ENCODE measurements around the gene NARS2.
"Not testable (repeated sequence)": the region's sequence is repeated elsewhere in the genome, so short reads cannot be mapped to it uniquely, and the experiment has no call there.

Gene NARS2

DNA sequence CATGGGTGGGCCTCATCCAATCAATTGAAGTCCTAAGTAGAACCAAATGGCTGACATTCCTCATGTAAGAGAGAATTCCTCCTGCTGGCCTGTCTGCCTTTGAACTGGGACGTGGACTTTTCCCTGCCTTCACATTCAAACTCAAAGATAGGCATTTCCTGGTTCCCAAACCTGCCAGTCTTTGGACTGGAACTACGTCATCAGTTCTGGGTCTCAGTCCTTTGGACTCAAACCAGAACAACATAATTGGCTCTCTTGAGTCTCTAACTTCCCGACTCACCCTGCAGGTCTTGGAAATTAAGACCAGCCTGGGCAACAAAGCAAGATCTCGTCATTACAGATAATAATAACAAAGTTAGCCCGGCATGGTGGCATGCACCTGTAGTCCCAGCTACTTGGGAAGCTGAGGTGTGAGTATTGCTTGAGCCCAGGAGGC, 38.7 kb upstream of the NARS2 start:
- Histone ChIP-seq H3K4ac (ENCODE audit: low read depth, low read length) (no peak overlapping the region), H2BK12ac (ENCODE audit: low read length) (no peak overlapping the region), H2AK5ac (ENCODE audit: low read length) (no peak overlapping the region), H3K14ac (ENCODE audit: low read length) (no peak overlapping the region), H4K8ac (ENCODE audit: low read depth, low read length) (no peak overlapping the region), H3K79me1 (ENCODE audit: low read length) (no peaks in the 10 kb centered on the region), H4K12ac (ENCODE audit: low read depth, low read length) (no peak overlapping the region), H3K9ac (ENCODE audit: low read length) (no peak overlapping the region), H2AFZ (ENCODE audit: insufficient read depth, low read length, poor library complexity) (no peak overlapping the region), H3K4me1 (ENCODE audit: control insufficient read depth in 1 of 2, insufficient read depth in 2 of 2, low read length in 2 of 2) (no peaks in the 10 kb centered on the region), H2BK120ac (ENCODE audit: insufficient read depth, low read length, poor library complexity) (no peak overlapping the region), H4K91ac (ENCODE audit: low read depth, low read length) (no peak overlapping the region), H3K18ac (ENCODE audit: low read length) (no peak overlapping the region), H3K9me3 (ENCODE audit: insufficient read depth, low read depth, low read length) (peaks cover 2% of the 10 kb centered on the region), H3K23ac (ENCODE audit: low read length) (no peak overlapping the region), H3K36me3 (ENCODE audit: control insufficient read depth in 1 of 2, insufficient read depth in 2 of 2, low read length in 2 of 2) (no peaks in the 10 kb centered on the region), H3K4me2 (ENCODE audit: low read length) (no peak overlapping the region), H3K27me3 (ENCODE audit: insufficient read depth, low read length) (no peaks in the 10 kb centered on the region), H2BK5ac (ENCODE audit: low read depth, low read length, poor library complexity) (no peak overlapping the region), H3K79me2 (ENCODE audit: control insufficient read depth, insufficient read depth, low read length, poor library complexity) (no peaks in the 10 kb centered on the region), H3K27ac (ENCODE audit: low read depth, low read length) (no peak overlapping the region), H3K4me3 (ENCODE audit: low read depth, low read length) (no peak overlapping the region)
- peak in 1 of 2 donors; percentile 31 for DNase-seq
- WGBS (ENCODE audit: extremely low coverage, insufficient coverage, insufficient read length), result no CpG with 5 or more reads among the region's 5 CpGs

DNA sequence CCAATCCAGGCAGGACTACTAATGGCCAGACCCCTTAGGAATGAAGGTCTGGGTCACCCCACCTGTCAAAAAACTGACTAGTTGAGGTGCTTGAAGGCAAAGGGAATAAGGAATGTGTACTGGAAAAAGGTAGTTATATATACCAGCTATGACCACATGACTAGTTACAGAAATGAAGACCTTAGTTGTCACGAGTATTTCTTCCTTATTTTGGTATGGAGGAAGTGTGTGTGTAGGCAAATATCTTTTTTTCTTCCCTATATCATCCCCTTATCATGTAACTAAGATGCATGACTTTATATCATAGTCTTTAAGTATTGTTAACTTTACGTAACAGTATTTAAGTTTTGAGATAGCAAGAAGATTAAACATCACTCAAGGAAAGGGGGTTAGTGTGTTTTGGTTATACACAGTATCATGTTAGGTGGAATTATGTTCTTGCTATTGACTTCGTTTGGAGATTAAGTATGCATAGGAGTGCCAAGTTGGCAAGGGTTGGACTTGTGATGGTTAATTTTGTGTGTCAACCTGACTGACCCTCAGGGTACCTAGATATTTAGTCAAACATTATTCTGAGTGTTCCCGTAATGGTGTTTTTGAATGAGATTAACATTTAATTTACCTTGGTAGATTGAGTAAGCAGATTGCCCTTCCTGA, 38.2 kb upstream of the NARS2 start:
- Histone ChIP-seq H3K27me3 (ENCODE audit: insufficient read depth, low read length) (no peaks in the 10 kb centered on the region), H3K23ac (ENCODE audit: low read length) (no peak overlapping the region), H3K27ac (ENCODE audit: low read depth, low read length) (no peak overlapping the region), H3K14ac (ENCODE audit: low read length) (no peak overlapping the region), H3K79me1 (ENCODE audit: low read length) (no peaks in the 10 kb centered on the region), H3K4ac (ENCODE audit: low read depth, low read length) (no peak overlapping the region), H2BK120ac (ENCODE audit: insufficient read depth, low read length, poor library complexity) (no peak overlapping the region), H3K18ac (ENCODE audit: low read length) (no peak overlapping the region), H3K4me3 (ENCODE audit: low read depth, low read length) (no peak overlapping the region), H3K4me2 (ENCODE audit: low read length) (no peak overlapping the region), H3K9ac (ENCODE audit: low read length) (no peak overlapping the region), H4K8ac (ENCODE audit: low read depth, low read length) (no peak overlapping the region), H3K9me3 (ENCODE audit: insufficient read depth, low read depth, low read length) (peaks cover 2% of the 10 kb centered on the region), H4K12ac (ENCODE audit: low read depth, low read length) (no peak overlapping the region), H3K79me2 (ENCODE audit: control insufficient read depth, insufficient read depth, low read length, poor library complexity) (no peaks in the 10 kb centered on the region), H2AFZ (ENCODE audit: insufficient read depth, low read length, poor library complexity) (no peak overlapping the region), H2BK12ac (ENCODE audit: low read length) (no peak overlapping the region), H3K4me1 (ENCODE audit: control insufficient read depth in 1 of 2, insufficient read depth in 2 of 2, low read length in 2 of 2) (no peaks in the 10 kb centered on the region), H3K36me3 (ENCODE audit: control insufficient read depth in 1 of 2, insufficient read depth in 2 of 2, low read length in 2 of 2) (no peaks in the 10 kb centered on the region), H2BK5ac (ENCODE audit: low read depth, low read length, poor library complexity) (no peak overlapping the region), H2AK5ac (ENCODE audit: low read length) (no peak overlapping the region), H4K91ac (ENCODE audit: low read depth, low read length) (no peak overlapping the region)
- WGBS (ENCODE audit: extremely low coverage, insufficient coverage, insufficient read length), result no CpG with 5 or more reads among the region's 4 CpGs
- no peak for DNase-seq

DNA sequence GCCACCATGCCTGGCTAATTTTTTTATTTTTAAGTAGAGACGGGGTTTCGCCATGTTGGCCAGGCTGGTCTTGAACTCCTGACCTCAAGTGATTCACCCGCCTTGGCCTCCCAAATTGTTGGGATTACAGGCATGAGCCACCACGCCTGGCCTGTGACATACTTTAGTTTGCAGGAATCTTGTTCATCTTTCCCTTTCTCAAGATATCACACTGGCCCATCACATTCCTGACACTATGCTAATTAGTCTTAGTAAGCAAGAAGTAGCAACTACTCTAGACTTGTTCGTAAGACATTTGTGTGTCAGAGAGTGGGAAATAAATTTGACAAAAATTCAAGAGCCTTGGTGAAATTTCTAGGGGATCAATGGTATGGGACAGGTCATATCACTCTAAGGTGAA, 34.7 kb upstream of the NARS2 start:
- not testable (repeated sequence) for H2BK12ac ChIP-seq (ENCODE audit: low read length); H3K27me3 ChIP-seq (ENCODE audit: insufficient read depth, low read length); H3K4me1 ChIP-seq (ENCODE audit: control insufficient read depth in 1 of 2, insufficient read depth in 2 of 2, low read length in 2 of 2); H3K27ac ChIP-seq (ENCODE audit: low read depth, low read length); H2BK120ac ChIP-seq (ENCODE audit: insufficient read depth, low read length, poor library complexity); H3K18ac ChIP-seq (ENCODE audit: low read length); H2AK5ac ChIP-seq (ENCODE audit: low read length); H3K4me2 ChIP-seq (ENCODE audit: low read length); H3K79me2 ChIP-seq (ENCODE audit: control insufficient read depth, insufficient read depth, low read length, poor library complexity); H4K12ac ChIP-seq (ENCODE audit: low read depth, low read length); H4K91ac ChIP-seq (ENCODE audit: low read depth, low read length); H4K8ac ChIP-seq (ENCODE audit: low read depth, low read length); H3K79me1 ChIP-seq (ENCODE audit: low read length); H3K23ac ChIP-seq (ENCODE audit: low read length); H3K14ac ChIP-seq (ENCODE audit: low read length); H3K9me3 ChIP-seq (ENCODE audit: insufficient read depth, low read depth, low read length); H2AFZ ChIP-seq (ENCODE audit: insufficient read depth, low read length, poor library complexity); H3K4ac ChIP-seq (ENCODE audit: low read depth, low read length); H3K36me3 ChIP-seq (ENCODE audit: control insufficient read depth in 1 of 2, insufficient read depth in 2 of 2, low read length in 2 of 2); H2BK5ac ChIP-seq (ENCODE audit: low read depth, low read length, poor library complexity); H3K4me3 ChIP-seq (ENCODE audit: low read depth, low read length); H3K9ac ChIP-seq (ENCODE audit: low read length)
- no CpG with 5 or more reads among the region's 5 CpGs for WGBS (ENCODE audit: extremely low coverage, insufficient coverage, insufficient read length)
- DNase-seq, result peak; percentile 72 to 88

DNA sequence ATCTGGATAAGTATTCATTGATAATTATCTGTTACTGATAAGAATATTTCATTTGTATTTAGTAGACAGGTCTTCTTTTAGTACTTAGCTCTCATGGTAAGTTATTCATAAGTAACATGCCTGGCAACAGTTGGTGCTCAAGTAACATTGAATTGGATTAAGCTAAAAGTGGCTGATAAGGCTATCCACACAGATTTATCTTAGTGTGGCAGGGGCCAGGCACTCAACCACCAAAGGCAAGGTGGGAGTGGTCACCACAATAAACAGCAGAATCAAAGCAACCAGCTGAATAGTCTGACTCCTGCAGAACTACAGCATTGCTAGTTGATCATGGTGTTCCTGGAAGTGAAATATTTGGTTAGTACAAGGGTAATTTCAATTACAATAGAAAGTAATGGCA, 33.0 kb upstream of the NARS2 start:
- H3K4me3 ChIP-seq (ENCODE audit: low read depth, low read length), result no peak overlapping the region
- no peak overlapping the region for H2BK12ac ChIP-seq (ENCODE audit: low read length)
- H4K8ac ChIP-seq (ENCODE audit: low read depth, low read length), result no peak overlapping the region
- no peaks in the 10 kb centered on the region for H3K27me3 ChIP-seq (ENCODE audit: insufficient read depth, low read length)
- H3K27ac ChIP-seq (ENCODE audit: low read depth, low read length), result no peak overlapping the region
- no peak overlapping the region for H2BK5ac ChIP-seq (ENCODE audit: low read depth, low read length, poor library complexity)
- no peak overlapping the region for H3K18ac ChIP-seq (ENCODE audit: low read length)
- no peak overlapping the region for H2BK120ac ChIP-seq (ENCODE audit: insufficient read depth, low read length, poor library complexity)
- H3K36me3 ChIP-seq (ENCODE audit: control insufficient read depth in 1 of 2, insufficient read depth in 2 of 2, low read length in 2 of 2), result no peaks in the 10 kb centered on the region
- no peak for DNase-seq
- H3K79me2 ChIP-seq (ENCODE audit: control insufficient read depth, insufficient read depth, low read length, poor library complexity), result no peaks in the 10 kb centered on the region
- no peak overlapping the region for H3K23ac ChIP-seq (ENCODE audit: low read length)
- no peak overlapping the region for H4K91ac ChIP-seq (ENCODE audit: low read depth, low read length)
- no peak overlapping the region for H2AK5ac ChIP-seq (ENCODE audit: low read length)
- H3K14ac ChIP-seq (ENCODE audit: low read length), result no peak overlapping the region
- no peak overlapping the region for H3K9ac ChIP-seq (ENCODE audit: low read length)
- no peaks in the 10 kb centered on the region for H3K4me1 ChIP-seq (ENCODE audit: control insufficient read depth in 1 of 2, insufficient read depth in 2 of 2, low read length in 2 of 2)
- H3K79me1 ChIP-seq (ENCODE audit: low read length), result no peaks in the 10 kb centered on the region
- H3K9me3 ChIP-seq (ENCODE audit: insufficient read depth, low read depth, low read length), result peaks cover 3% of the 10 kb centered on the region
- no peak overlapping the region for H4K12ac ChIP-seq (ENCODE audit: low read depth, low read length)
- H2AFZ ChIP-seq (ENCODE audit: insufficient read depth, low read length, poor library complexity), result no peak overlapping the region
- H3K4ac ChIP-seq (ENCODE audit: low read depth, low read length), result no peak overlapping the region
- no peak overlapping the region for H3K4me2 ChIP-seq (ENCODE audit: low read length)

Data from trophoblast cell (in vitro differentiated cells and primary cell).